Endodermal cell (in vitro differentiated cells): ENCODE results near the gene AJUBA. TPM values are rescaled to one million over a fixed set of nuclear protein-coding genes. Genes with fewer than 3 reads are reported as not detected.
"Not testable (repeated sequence)": the region's sequence is repeated elsewhere in the genome, so short reads cannot be mapped to it uniquely, and the experiment has no call there.

Source experiments
- DNase-seq: peaks from one replicate; pipeline ENCODE4 v3.0.0-alpha.2; 2017
- H3K27ac ChIP-seq: 2 replicates; pipeline ENCODE4 v1.5.1; 2013; ENCODE audit warnings: mild to moderate bottlenecking, low read depth, low read length, moderate library complexity
- H3K27me3 ChIP-seq: 2 replicates; pipeline ENCODE4 v1.6.1; 2013; ENCODE audit warnings: mild to moderate bottlenecking, low read length, moderate library complexity; ENCODE audit not compliant: insufficient read depth, control insufficient read depth, poor library complexity, severe bottlenecking
- H3K36me3 ChIP-seq: 2 replicates; pipeline ENCODE4 v1.7.0; 2013; ENCODE audit warnings: mild to moderate bottlenecking, low read length, moderate library complexity; ENCODE audit not compliant: control insufficient read depth, insufficient read depth
- H3K4me1 ChIP-seq: one replicate; pipeline ENCODE4 v1.7.0; 2013; ENCODE audit warnings: low read length; ENCODE audit not compliant: control insufficient read depth, insufficient read depth
- H3K4me3 ChIP-seq: 2 replicates; pipeline ENCODE4 v1.5.1; 2013; ENCODE audit warnings: mild to moderate bottlenecking, low read length, moderate library complexity
- H3K9ac ChIP-seq: 2 replicates; pipeline ENCODE4 v1.6.1; 2013; ENCODE audit warnings: mild to moderate bottlenecking, low read length, moderate library complexity; ENCODE audit not compliant: poor library complexity, severe bottlenecking; ENCODE audit errors: extremely low read depth
- H3K9me3 ChIP-seq: 2 replicates; pipeline ENCODE4 v1.6.1; 2013; ENCODE audit warnings: mild to moderate bottlenecking, low read length, moderate library complexity; ENCODE audit not compliant: control insufficient read depth
- H3K27ac Mint-ChIP-seq: 2 replicates; pipeline ENCODE4 v1.8.0; 2020; ENCODE audit warnings: mixed read lengths
- H3K27me3 Mint-ChIP-seq: 2 replicates; pipeline ENCODE4 v1.8.0; 2021; ENCODE audit warnings: mild to moderate bottlenecking, mixed read lengths; ENCODE audit not compliant: insufficient read depth
- H3K36me3 Mint-ChIP-seq: 2 replicates; pipeline ENCODE4 v1.8.0; 2020; ENCODE audit warnings: low read depth, mixed read lengths
- H3K4me1 Mint-ChIP-seq: 2 replicates; pipeline ENCODE4 v1.8.0; 2020; ENCODE audit warnings: mixed read lengths
- H3K4me3 Mint-ChIP-seq: 2 replicates; pipeline ENCODE4 v1.8.0; 2020; ENCODE audit warnings: mild to moderate bottlenecking, moderate library complexity, mixed read lengths
- H3K9me3 Mint-ChIP-seq: 2 replicates; pipeline ENCODE4 v1.8.0; 2020; ENCODE audit warnings: mild to moderate bottlenecking, mixed read lengths
- CTCF ChIP-seq: fragments of 200-600 bp; sonication (generic); conservative IDR thresholded peaks from 2 replicates; pipeline ENCODE4 v1.5.0; 2021; ENCODE audit warnings: antibody characterized with exemption, mild to moderate bottlenecking
- WGBS, 2 experiments: methylation state at CpG; one replicate each; pipeline versions ENCODE4 v1.1.5 to v1.1.7; 2013; ENCODE audit warnings: missing lambda C conversion rate in 2 of 2, mixed read lengths in 1 of 2; ENCODE audit not compliant: insufficient coverage in 1 of 2, insufficient read length in 1 of 2; 5-methylcytosine and 5-hydroxymethylcytosine counted together
- total RNA-seq, 2 donors: library from RNA; stranded (reverse); fragmentation: NEBNext Ultra II Directional in 1 of 2; extraction: Animal tissue kit (Norgen Biotek cat#: 25700) in 1 of 2; gene quantifications; 2 replicates in 1 of 2; 3 replicates in 1 of 2; pipeline ENCODE4 v1.2.1, GENCODE V29; 2021

Gene AJUBA
- total RNA-seq, 2 donors from 2014 or later, result 34.2 to 51.4 TPM

GRCh38 chr14:23006544-23007419 is 24.4 kb upstream of the AJUBA start:
- no peaks in the 10 kb centered on the region for H3K27me3 Mint-ChIP-seq

GRCh38 chr14:23006188-23006534 is 23.8 kb upstream of the AJUBA start:
- H3K4me1 Mint-ChIP-seq, result peaks cover 19% of the 10 kb centered on the region
- H3K36me3 Mint-ChIP-seq, result no peaks in the 10 kb centered on the region
- H3K4me3 ChIP-seq, result peak overlapping the region; percentile 92
- no peaks in the 10 kb centered on the region for H3K36me3 ChIP-seq
- H3K27me3 Mint-ChIP-seq, result no peaks in the 10 kb centered on the region
- peak overlapping the region; percentile 79 for H3K4me3 Mint-ChIP-seq
- peaks cover 3% of the 10 kb centered on the region for H3K9me3 Mint-ChIP-seq
- H3K4me1 ChIP-seq, result peaks cover 4% of the 10 kb centered on the region
- peak overlapping the region; percentile 73 for H3K9ac ChIP-seq
- H3K9me3 ChIP-seq, result no peaks in the 10 kb centered on the region
- TF ChIP-seq CTCF, result no peak
- peak overlapping the region; percentile 95 for H3K27ac Mint-ChIP-seq
- 70 to 79% methylated on average over 4 to 5 of the region's 5 CpGs for WGBS, 2 experiments
- H3K27me3 ChIP-seq, result no peaks in the 10 kb centered on the region
- no peak for DNase-seq
- H3K27ac ChIP-seq, result no peak overlapping the region

More at GRCh38 chr14:23006544-23007419, 24.4 kb upstream of the AJUBA start:
- H3K27ac Mint-ChIP-seq, result peak overlapping the region; percentile 95
- Histone ChIP-seq H3K4me1 (peaks cover 4% of the 10 kb centered on the region), H3K27ac (peak overlapping the region; percentile 69), H3K9ac (peak overlapping the region; percentile 73), H3K36me3 (no peaks in the 10 kb centered on the region), H3K9me3 (no peaks in the 10 kb centered on the region), H3K27me3 (no peaks in the 10 kb centered on the region), H3K4me3 (peak overlapping the region; percentile 92)
- H3K4me3 Mint-ChIP-seq, result peak overlapping the region; percentile 79
- TF ChIP-seq CTCF, result peak; percentile 58
- WGBS, 2 experiments, result 0 to 1% methylated on average over 45 to 62 of the region's 62 CpGs
- DNase-seq, result peak; percentile 98
- no peaks in the 10 kb centered on the region for H3K36me3 Mint-ChIP-seq
- H3K9me3 Mint-ChIP-seq, result peaks cover 3% of the 10 kb centered on the region
- H3K4me1 Mint-ChIP-seq, result peaks cover 19% of the 10 kb centered on the region

GRCh38 chr14:23005451-23006187 is 23.3 kb upstream of the AJUBA start:
- Mint-ChIP-seq H3K27me3 (no peaks in the 10 kb centered on the region), H3K36me3 (no peaks in the 10 kb centered on the region), H3K4me1 (peaks cover 19% of the 10 kb centered on the region), H3K4me3 (peak overlapping the region; percentile 79), H3K27ac (no peak overlapping the region), H3K9me3 (peaks cover 3% of the 10 kb centered on the region)
- Histone ChIP-seq H3K27ac (no peak overlapping the region), H3K36me3 (no peaks in the 10 kb centered on the region), H3K4me1 (peaks cover 4% of the 10 kb centered on the region), H3K9ac (no peak overlapping the region), H3K9me3 (no peaks in the 10 kb centered on the region), H3K27me3 (no peaks in the 10 kb centered on the region), H3K4me3 (peak overlapping the region; percentile 92)
- DNase-seq, result no peak
- 61 to 82% methylated on average over 2 of the region's 3 CpGs for WGBS, 2 experiments
- TF ChIP-seq CTCF, result no peak

- not testable (repeated sequence) for H3K27ac ChIP-seq, H3K36me3 Mint-ChIP-seq, H3K4me1 ChIP-seq, H3K27me3 Mint-ChIP-seq, H3K36me3 ChIP-seq, H3K27ac Mint-ChIP-seq, DNase-seq, H3K9ac ChIP-seq, H3K9me3 Mint-ChIP-seq, H3K4me3 ChIP-seq, H3K9me3 ChIP-seq, H3K27me3 ChIP-seq, H3K4me3 Mint-ChIP-seq
- WGBS, 2 experiments, result 80 to 92% methylated on average over 1 to 4 of the region's 4 CpGs
- H3K4me1 Mint-ChIP-seq, result peaks cover 24% of the 10 kb centered on the region
Measured at GRCh38 chr14:23004274-23004673, 21.9 kb upstream of the AJUBA start.
